NCI-H524 treated with DMSO at 0.1 percent for 48 hours (cell line): ENCODE results near the gene ITSN1.
A peak's percentile ranks its signal among the peaks of the same experiment; 100 is the strongest.
"Not testable (repeated sequence)": the region's sequence is repeated elsewhere in the genome, so short reads cannot be mapped to it uniquely, and the experiment has no call there.

Experiments
- DNase-seq: peaks from one replicate; lab custom pipeline; 2025; lab: John Stamatoyannopoulos, UW

The ITSN1 gene

GRCh38 chr21:33684068-33684467, 41.8 kb downstream of the ITSN1 start:
- DNase-seq: no peak

GRCh38 chr21:33684923-33685560, 42.7 kb downstream of the ITSN1 start:
- DNase-seq: no peak

GRCh38 chr21:33685613-33686197, 43.4 kb downstream of the ITSN1 start:
- no peak for DNase-seq

- no peak for DNase-seq
These were observed 44.1 kb downstream of the ITSN1 start for GRCh38 chr21:33686386-33686785.

- no peak for DNase-seq
These were observed 45.3 kb downstream of the ITSN1 start for GRCh38 chr21:33687634-33688033.

- DNase-seq: no peak
These were observed 46.1 kb downstream of the ITSN1 start for GRCh38 chr21:33688353-33688752.

- no peak for DNase-seq
These were observed 48.6 kb downstream of the ITSN1 start for GRCh38 chr21:33690874-33691273.

GRCh38 chr21:33691945-33692603, 49.8 kb downstream of the ITSN1 start:
- no peak for DNase-seq

- no peak for DNase-seq
These were observed 53.5 kb downstream of the ITSN1 start for GRCh38 chr21:33695813-33696212.

GRCh38 chr21:33696465-33696864, 54.2 kb downstream of the ITSN1 start:
- DNase-seq: no peak

- no peak for DNase-seq
These were observed 56.0 kb downstream of the ITSN1 start for GRCh38 chr21:33698087-33698860.

GRCh38 chr21:33699277-33699676, 57.0 kb downstream of the ITSN1 start:
- no peak for DNase-seq

- peak; percentile 76 for DNase-seq
These were observed 58.2 kb downstream of the ITSN1 start for GRCh38 chr21:33700491-33700890.

GRCh38 chr21:33703750-33704606, 61.7 kb downstream of the ITSN1 start:
- no peak for DNase-seq

- DNase-seq: no peak
These were observed 65.5 kb downstream of the ITSN1 start for GRCh38 chr21:33707846-33708245.

- no peak for DNase-seq
These were observed 66.6 kb downstream of the ITSN1 start for GRCh38 chr21:33708874-33709273.

GRCh38 chr21:33712022-33712803, 69.9 kb downstream of the ITSN1 start:
- DNase-seq: no peak

- no peak for DNase-seq
These were observed 78.8 kb downstream of the ITSN1 start for GRCh38 chr21:33721081-33721480.

GRCh38 chr21:33729139-33729538, 86.8 kb downstream of the ITSN1 start:
- DNase-seq: not testable (repeated sequence)

GRCh38 chr21:33729641-33730040, 87.3 kb downstream of the ITSN1 start:
- DNase-seq: no peak

- no peak for DNase-seq
These were observed 89.1 kb downstream of the ITSN1 start for GRCh38 chr21:33731447-33731846.
